ENCODE results near the gene SHISA8. TPM values are rescaled to one million over a fixed set of nuclear protein-coding genes. Genes with fewer than 3 reads are reported as not detected.

SHISA8 gene
- total and polyA plus RNA-seq, 10 of the 15 experiments (the other 5 are each of a cell fraction or from before 2014, with no cell fraction given): 0.06 to 10.1 (median 0.25) TPM

- TF ChIP-seq PBX3 (IDR thresholded peaks at IDR 0.05; ENCODE audit: insufficient replicate concordance, low read depth, low read length) (no peak), RUNX3 (IDR thresholded peaks at IDR 0.05; ENCODE audit: low read length) (peak; percentile 36; the same call in 1 of the 2 replicates), ZNF687 (IDR thresholded peaks at IDR 0.05) (peak; percentile 68; the same call in 1 of the 2 replicates), ZNF24 (IDR thresholded peaks at IDR 0.05) (no peak), IKZF1 (conservative IDR thresholded peaks at IDR 0.05) (peak; percentile 96), ZNF384 (IDR thresholded peaks at IDR 0.05; ENCODE audit: borderline replicate concordance, low read depth, low read length) (no peak), ZNF207 (IDR thresholded peaks at IDR 0.05; ENCODE audit: borderline replicate concordance) (peak; percentile 66; the same call in 1 of the 2 replicates), MYC (IDR thresholded peaks at IDR 0.05; ENCODE audit: insufficient read depth, insufficient read length, insufficient replicate concordance, low read length, severe bottlenecking) (no peak), SREBF2 (IDR thresholded peaks at IDR 0.05; ENCODE audit: low read length) (no peak), POLR2A (IDR thresholded peaks at IDR 0.05; ENCODE audit: low read depth, low read length) (peak; percentile 58), POLR2AphosphoS5 (IDR thresholded peaks at IDR 0.05; ENCODE audit: low read length) (peak; percentile 47; the same call in 1 of the 2 replicates), CHD4 (IDR thresholded peaks at IDR 0.05) (no peak), ZNF274 (IDR thresholded peaks at IDR 0.05; ENCODE audit: insufficient read depth, insufficient read length) (no peak), RAD51 (IDR thresholded peaks at IDR 0.05) (no peak), MTA3 (IDR thresholded peaks at IDR 0.05; ENCODE audit: borderline replicate concordance, low read length) (no peak), ZNF622 (IDR thresholded peaks at IDR 0.05) (no peak), NKRF (conservative IDR thresholded peaks at IDR 0.05) (no peak), RCOR1 (conservative IDR thresholded peaks at IDR 0.05; ENCODE audit: low read depth, low read length) (no peak), NBN (IDR thresholded peaks at IDR 0.05) (peak; percentile 88), CBX5 (IDR thresholded peaks at IDR 0.05; ENCODE audit: low read depth) (no peak), SRF (IDR thresholded peaks at IDR 0.05; ENCODE audit: low read depth in 2 of 2, low read length in 2 of 2) (no peak), CHD2 (IDR thresholded peaks at IDR 0.05; ENCODE audit: borderline replicate concordance, low read depth, low read length) (no peak; the same call in 1 of the 2 replicates), ATF2 (IDR thresholded peaks at IDR 0.05; ENCODE audit: low read length) (no peak), ZBED1 (IDR thresholded peaks at IDR 0.05; ENCODE audit: borderline replicate concordance) (no peak), ESRRA (IDR thresholded peaks at IDR 0.05; ENCODE audit: low read length) (no peak)
Observed at GRCh38 chr22:41949297-41949965, 34.6 kb upstream of the SHISA8 start (continued).
